KMS-11 (cell line): ENCODE results near the gene GLRX.

Experiments used
- H2AFZ ChIP-seq: fragments of 200-600 bp; sonication (generic); 2 replicates; pipeline ENCODE4 v1.6.1; 2016; ENCODE audit warnings: antibody characterized with exemption, mixed run types, low read depth
- H3K27ac ChIP-seq: fragments of 200-600 bp; sonication (generic); 2 replicates; pipeline ENCODE4 v1.6.1; 2016; ENCODE audit warnings: mild to moderate bottlenecking, mixed run types
- H3K27me3 ChIP-seq: fragments of 200-600 bp; sonication (generic); 2 replicates; pipeline ENCODE4 v1.6.1; 2017; ENCODE audit warnings: mild to moderate bottlenecking, low read depth, mixed run types, moderate library complexity; ENCODE audit not compliant: insufficient read depth
- H3K36me3 ChIP-seq: fragments of 200-600 bp; sonication (generic); 2 replicates; pipeline ENCODE4 v1.6.1; 2017; ENCODE audit warnings: mild to moderate bottlenecking, mixed run types; ENCODE audit not compliant: insufficient read depth
- H3K4me1 ChIP-seq: fragments of 200-600 bp; sonication (generic); 2 replicates; pipeline ENCODE4 v1.6.1; 2016; ENCODE audit warnings: mild to moderate bottlenecking, low read depth, mixed run types; ENCODE audit not compliant: poor library complexity, severe bottlenecking
- H3K4me2 ChIP-seq: fragments of 200-600 bp; sonication (generic); 2 replicates; pipeline ENCODE4 v1.7.0; 2016; ENCODE audit warnings: mild to moderate bottlenecking, mixed run types
- H3K4me3 ChIP-seq: fragments of 200-600 bp; sonication (generic); IDR thresholded peaks from 2 replicates; pipeline ENCODE4 v1.6.1; 2017; ENCODE audit warnings: low read depth, low read length, mixed read lengths; ENCODE audit not compliant: insufficient read depth
- H3K79me2 ChIP-seq: fragments of 200-600 bp; sonication (generic); 2 replicates; pipeline ENCODE4 v1.6.1; 2016; ENCODE audit warnings: low read depth, mixed run types; ENCODE audit not compliant: insufficient read depth
- H3K9ac ChIP-seq: fragments of 200-600 bp; sonication (generic); 2 replicates; pipeline ENCODE4 v1.6.1; 2016; ENCODE audit warnings: mild to moderate bottlenecking, mixed run types
- H4K20me1 ChIP-seq: fragments of 200-600 bp; sonication (generic); 2 replicates; pipeline ENCODE4 v1.6.1; 2016; ENCODE audit warnings: mild to moderate bottlenecking, mixed run types; ENCODE audit not compliant: insufficient read depth
- CTCF ChIP-seq: fragments of 200-600 bp; sonication (generic); conservative IDR thresholded peaks from 2 replicates; pipeline ENCODE4 v1.6.1; 2017; ENCODE audit warnings: low read depth, mild to moderate bottlenecking, antibody characterized with exemption, low read length, moderate library complexity, mixed read lengths

The GLRX gene

GRCh38 chr5:95788493-95788892, 34.0 kb downstream of the GLRX start:
- no peak overlapping the region for H3K4me3 ChIP-seq
- no peaks in the 10 kb centered on the region for H3K4me1 ChIP-seq
- H3K27me3 ChIP-seq = no peaks in the 10 kb centered on the region
- no peaks in the 10 kb centered on the region for H4K20me1 ChIP-seq
- no peak overlapping the region for H3K9ac ChIP-seq
- TF ChIP-seq CTCF = no peak
- H3K4me2 ChIP-seq = no peak overlapping the region
- no peaks in the 10 kb centered on the region for H3K79me2 ChIP-seq
- H3K27ac ChIP-seq = no peak overlapping the region
- H3K36me3 ChIP-seq = no peaks in the 10 kb centered on the region
- H2AFZ ChIP-seq = no peak overlapping the region

DNA sequence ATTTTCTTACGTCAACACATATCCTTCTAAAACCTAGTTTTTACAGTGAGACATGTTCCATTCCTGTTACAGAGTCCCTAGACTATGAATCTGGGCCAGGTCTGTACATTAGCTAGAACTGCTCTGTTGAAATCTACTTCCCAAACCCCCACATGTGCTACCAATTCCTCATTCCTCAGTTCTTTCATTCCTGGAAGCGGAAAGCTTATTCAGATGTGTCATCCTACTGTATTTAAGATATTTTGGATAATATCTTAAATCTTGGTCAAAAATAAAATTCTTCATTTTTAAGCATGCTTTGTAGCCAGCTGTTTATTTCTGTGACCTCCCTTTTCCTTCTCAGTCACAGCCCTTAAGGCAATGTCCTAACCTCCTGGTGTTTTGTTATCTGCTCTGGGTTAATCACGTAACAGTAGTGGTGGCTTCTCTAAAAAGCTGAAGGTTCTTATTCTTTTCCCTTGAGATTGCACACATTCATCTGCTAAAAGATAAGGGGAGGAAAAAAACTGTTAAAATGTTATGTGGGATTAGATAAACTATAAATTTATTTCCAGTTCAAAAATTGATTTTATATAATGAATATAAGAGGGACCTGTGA, 35.6 kb downstream of the GLRX start:
- no peak overlapping the region for H2AFZ ChIP-seq
- no peak overlapping the region for H3K27ac ChIP-seq
- H3K36me3 ChIP-seq = no peaks in the 10 kb centered on the region
- no peak overlapping the region for H3K4me2 ChIP-seq
- no peaks in the 10 kb centered on the region for H3K79me2 ChIP-seq
- no peaks in the 10 kb centered on the region for H3K27me3 ChIP-seq
- TF ChIP-seq CTCF = no peak
- no peaks in the 10 kb centered on the region for H4K20me1 ChIP-seq
- no peaks in the 10 kb centered on the region for H3K4me1 ChIP-seq
- no peak overlapping the region for H3K4me3 ChIP-seq
- no peak overlapping the region for H3K9ac ChIP-seq

DNA sequence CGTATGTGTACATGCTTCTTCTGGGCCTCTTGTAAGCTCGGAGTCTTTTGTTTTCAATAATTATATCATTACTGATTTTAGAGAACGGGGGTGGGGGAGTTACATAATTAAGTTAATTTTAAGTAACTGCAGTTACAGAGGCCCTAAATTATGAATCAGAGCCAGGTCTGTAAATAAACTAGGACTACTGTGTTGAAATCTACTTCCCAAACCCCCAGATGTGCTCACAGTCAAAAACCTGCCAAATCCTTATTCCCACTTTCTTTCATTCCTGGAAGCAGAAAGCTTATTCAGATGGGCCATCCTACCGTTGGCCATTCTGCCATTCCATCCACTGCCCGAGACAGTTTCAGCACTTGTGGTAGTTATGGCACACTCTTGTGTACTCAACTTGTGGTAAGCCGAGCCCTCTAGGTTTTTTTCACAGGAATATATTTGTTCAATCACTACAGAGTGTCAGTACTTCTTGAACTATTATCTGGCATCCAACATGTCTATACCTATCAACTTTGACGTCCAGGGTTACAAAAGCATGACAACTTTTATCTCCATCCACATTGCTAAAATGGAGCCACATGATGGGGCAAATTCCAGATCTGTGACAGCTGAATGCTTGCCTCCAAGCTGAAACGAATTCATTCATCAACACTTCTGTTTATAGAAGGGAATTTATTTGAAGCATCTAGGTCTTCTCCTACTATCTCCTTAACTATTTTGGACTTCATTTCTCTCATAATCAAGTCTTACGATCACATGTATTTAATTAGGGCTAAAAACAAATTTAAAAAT, 37.8 kb downstream of the GLRX start:
- Histone ChIP-seq H3K27me3 (no peaks in the 10 kb centered on the region), H3K79me2 (no peaks in the 10 kb centered on the region), H3K4me3 (no peak overlapping the region), H3K36me3 (no peaks in the 10 kb centered on the region), H4K20me1 (no peaks in the 10 kb centered on the region), H3K4me2 (no peak overlapping the region), H2AFZ (no peak overlapping the region), H3K9ac (no peak overlapping the region), H3K27ac (no peak overlapping the region), H3K4me1 (peaks cover 12% of the 10 kb centered on the region)
- TF ChIP-seq CTCF = no peak

DNA sequence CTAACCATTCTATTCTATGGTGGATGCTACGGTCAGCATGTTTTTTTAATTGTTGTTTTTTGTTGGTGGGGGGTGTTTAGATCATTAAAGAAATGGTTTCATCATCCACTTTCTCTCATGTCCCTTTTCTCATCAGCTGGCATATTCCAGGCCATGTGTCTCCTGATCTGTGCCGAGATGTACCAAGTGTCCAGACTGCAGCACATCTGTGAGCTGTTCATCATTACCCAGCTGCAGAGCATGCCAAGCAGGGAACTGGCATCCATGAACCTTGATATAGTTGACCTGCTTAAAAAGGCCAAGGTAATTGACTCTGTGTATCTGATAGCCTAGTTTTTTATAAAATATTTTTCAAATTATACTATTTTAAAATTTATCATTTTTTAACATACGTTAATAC, 38.9 kb downstream of the GLRX start:
- no peaks in the 10 kb centered on the region for H3K36me3 ChIP-seq
- H3K4me3 ChIP-seq = no peak overlapping the region
- H3K27me3 ChIP-seq = no peaks in the 10 kb centered on the region
- H3K4me1 ChIP-seq = peaks cover 12% of the 10 kb centered on the region
- no peak for TF ChIP-seq CTCF
- no peak overlapping the region for H3K9ac ChIP-seq
- H3K27ac ChIP-seq = no peak overlapping the region
- H2AFZ ChIP-seq = no peak overlapping the region
- H4K20me1 ChIP-seq = no peaks in the 10 kb centered on the region
- no peak overlapping the region for H3K4me2 ChIP-seq
- no peaks in the 10 kb centered on the region for H3K79me2 ChIP-seq
